ENCODE data around the gene ZNF516.

ZNF516 gene

DNA sequence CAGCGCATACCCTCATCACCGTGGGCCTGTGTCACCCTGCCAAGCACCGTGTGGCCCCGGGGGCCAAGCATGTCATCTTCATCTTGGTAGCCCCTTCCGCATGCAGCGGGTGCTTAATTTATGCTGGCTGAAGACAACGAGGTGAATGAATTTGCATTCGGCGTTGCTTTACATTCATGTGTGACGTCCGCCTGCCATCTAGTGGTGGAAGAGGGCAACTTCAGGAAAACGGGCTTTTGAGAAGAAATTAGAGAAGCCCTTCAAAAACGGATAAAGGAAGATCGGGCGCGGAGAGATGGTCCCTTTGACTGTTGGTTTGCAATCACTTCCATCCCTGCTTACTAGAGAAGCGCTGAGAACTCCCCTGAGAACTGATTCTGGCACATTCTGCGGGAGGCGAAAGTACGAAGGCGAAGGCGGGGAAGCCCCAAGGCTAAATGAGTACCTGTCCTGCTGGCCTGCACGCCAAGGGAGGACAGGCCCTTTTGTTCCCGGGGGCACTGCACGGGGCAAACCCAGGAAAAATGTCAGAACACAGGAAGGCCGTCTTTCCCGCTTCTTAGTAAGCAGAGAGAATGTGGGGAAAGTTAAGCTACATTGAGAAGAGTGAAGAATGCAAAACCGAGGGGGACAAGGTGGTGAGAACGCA is 145.9 kb downstream of the ZNF516 start:
- no peaks in the 10 kb centered on the region for H3K4me1 ChIP-seq (ENCODE audit: insufficient read depth, low read length, severe bottlenecking)
- no peaks in the 10 kb centered on the region; the same call in 1 of the 2 replicates for H3K36me3 ChIP-seq (ENCODE audit: insufficient read depth, low read length)
- H3K9me3 ChIP-seq (ENCODE audit: low read length) = 0 out of 2 replicates have a peak, but pooled peaks cover 3% of the 10 kb centered on the region
- H3K9ac ChIP-seq (ENCODE audit: low read length) = no peak overlapping the region
- no peaks in the 10 kb centered on the region for H3K27me3 ChIP-seq (ENCODE audit: insufficient read depth, low read length)
- no peaks in the 10 kb centered on the region for H3F3A ChIP-seq (ENCODE audit: insufficient read depth, low read length)
- no peak overlapping the region for H3K4me3 ChIP-seq (ENCODE audit: low read depth, low read length, poor library complexity, severe bottlenecking)
- no peak overlapping the region for H2AFZ ChIP-seq (ENCODE audit: low read length)
- no peaks in the 10 kb centered on the region for H3K9me2 ChIP-seq (ENCODE audit: low read depth, low read length)
- TF ChIP-seq EZH2 (IDR thresholded peaks at IDR 0.05; ENCODE audit: borderline replicate concordance, low read length) = no peak
- TF ChIP-seq, protein P1, sequence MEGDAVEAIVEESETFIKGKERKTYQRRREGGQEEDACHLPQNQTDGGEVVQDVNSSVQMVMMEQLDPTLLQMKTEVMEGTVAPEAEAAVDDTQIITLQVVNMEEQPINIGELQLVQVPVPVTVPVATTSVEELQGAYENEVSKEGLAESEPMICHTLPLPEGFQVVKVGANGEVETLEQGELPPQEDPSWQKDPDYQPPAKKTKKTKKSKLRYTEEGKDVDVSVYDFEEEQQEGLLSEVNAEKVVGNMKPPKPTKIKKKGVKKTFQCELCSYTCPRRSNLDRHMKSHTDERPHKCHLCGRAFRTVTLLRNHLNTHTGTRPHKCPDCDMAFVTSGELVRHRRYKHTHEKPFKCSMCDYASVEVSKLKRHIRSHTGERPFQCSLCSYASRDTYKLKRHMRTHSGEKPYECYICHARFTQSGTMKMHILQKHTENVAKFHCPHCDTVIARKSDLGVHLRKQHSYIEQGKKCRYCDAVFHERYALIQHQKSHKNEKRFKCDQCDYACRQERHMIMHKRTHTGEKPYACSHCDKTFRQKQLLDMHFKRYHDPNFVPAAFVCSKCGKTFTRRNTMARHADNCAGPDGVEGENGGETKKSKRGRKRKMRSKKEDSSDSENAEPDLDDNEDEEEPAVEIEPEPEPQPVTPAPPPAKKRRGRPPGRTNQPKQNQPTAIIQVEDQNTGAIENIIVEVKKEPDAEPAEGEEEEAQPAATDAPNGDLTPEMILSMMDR (IDR thresholded peaks at IDR 0.05; ENCODE audit: low read length) = peak; percentile 86
- H3K79me2 ChIP-seq (ENCODE audit: insufficient read depth, low read length) = no peaks in the 10 kb centered on the region
- no peak overlapping the region for H3K27ac ChIP-seq (ENCODE audit: low read depth, low read length, poor library complexity, severe bottlenecking)
- no peak overlapping the region for H3K4me2 ChIP-seq (ENCODE audit: low read length)
- no peaks in the 10 kb centered on the region for H4K20me1 ChIP-seq (ENCODE audit: insufficient read depth, low read length)

DNA sequence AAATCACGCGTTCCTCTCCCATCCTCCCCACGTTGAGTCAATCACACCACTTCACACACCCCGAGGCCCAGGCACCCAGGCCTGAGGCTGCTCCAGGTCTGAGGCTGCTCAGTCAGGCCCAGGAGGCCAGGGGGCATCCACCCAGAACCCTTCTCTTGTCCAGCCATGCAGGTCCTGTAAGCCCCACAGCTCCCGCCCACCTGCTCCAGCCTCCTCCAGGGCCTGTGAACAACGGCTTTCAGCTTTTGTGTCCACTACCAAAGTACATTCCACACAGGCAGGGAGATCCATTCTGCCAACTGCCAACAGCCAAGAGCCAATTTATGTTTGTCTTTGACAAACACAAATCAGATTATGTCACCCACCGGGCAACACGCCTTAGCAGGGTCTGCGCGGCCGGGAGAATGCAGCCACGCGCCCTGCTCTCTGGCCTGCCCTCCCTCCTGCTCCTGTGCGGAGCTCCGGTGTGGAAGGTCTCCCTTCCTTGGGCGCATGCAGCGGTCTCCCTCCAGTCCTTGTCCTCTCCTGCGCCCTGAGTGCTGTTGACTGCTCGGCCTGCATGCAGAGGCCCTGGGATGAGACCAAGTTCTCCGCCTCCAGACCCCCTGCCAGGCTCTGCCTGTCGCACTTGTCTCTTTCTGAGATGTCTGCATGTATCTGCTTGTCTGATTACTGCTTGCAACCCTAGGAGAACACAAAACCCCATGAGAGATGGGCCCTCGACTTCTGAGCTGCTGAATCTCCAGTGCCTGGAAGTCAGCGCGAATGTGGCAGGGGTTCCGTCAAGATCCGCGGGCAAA is 146.6 kb downstream of the ZNF516 start:
- Histone ChIP-seq H3K9me3 (ENCODE audit: low read length) (no peaks in the 10 kb centered on the region), H3K4me1 (ENCODE audit: insufficient read depth, low read length, severe bottlenecking) (no peaks in the 10 kb centered on the region), H3K27ac (ENCODE audit: low read depth, low read length, poor library complexity, severe bottlenecking) (no peak overlapping the region), H3K4me2 (ENCODE audit: low read length) (no peak overlapping the region), H4K20me1 (ENCODE audit: insufficient read depth, low read length) (no peaks in the 10 kb centered on the region), H2AFZ (ENCODE audit: low read length) (no peak overlapping the region), H3K79me2 (ENCODE audit: insufficient read depth, low read length) (no peaks in the 10 kb centered on the region), H3F3A (ENCODE audit: insufficient read depth, low read length) (no peaks in the 10 kb centered on the region), H3K9me2 (ENCODE audit: low read depth, low read length) (no peaks in the 10 kb centered on the region), H3K36me3 (ENCODE audit: insufficient read depth, low read length) (no peaks in the 10 kb centered on the region; the same call in 1 of the 2 replicates), H3K27me3 (ENCODE audit: insufficient read depth, low read length) (no peaks in the 10 kb centered on the region), H3K9ac (ENCODE audit: low read length) (no peak overlapping the region), H3K4me3 (ENCODE audit: low read depth, low read length, poor library complexity, severe bottlenecking) (no peak overlapping the region)
- no peak for TF ChIP-seq EZH2 (IDR thresholded peaks at IDR 0.05; ENCODE audit: borderline replicate concordance, low read length)
- TF ChIP-seq, protein P1 (IDR thresholded peaks at IDR 0.05; ENCODE audit: low read length) = no peak

DNA sequence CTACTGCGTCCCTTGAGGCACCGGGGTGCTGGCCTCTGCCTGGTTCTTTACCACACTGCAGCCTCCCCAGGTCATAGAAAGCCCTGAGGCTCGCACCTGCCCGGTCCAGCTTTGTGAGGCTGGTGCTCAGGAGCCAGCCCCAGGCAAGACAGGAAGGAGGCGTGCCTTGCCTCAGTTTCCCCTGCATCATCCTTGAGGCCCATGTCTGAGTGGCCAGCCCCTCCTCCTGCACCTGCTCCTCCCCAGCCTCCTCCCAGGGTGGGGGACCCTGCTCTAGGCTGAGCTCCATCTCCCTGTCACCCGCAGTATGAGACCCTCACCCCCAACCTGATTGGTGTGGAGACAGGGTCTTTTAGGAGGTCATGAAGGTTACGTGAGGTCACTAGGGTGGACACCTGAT is 147.7 kb downstream of the ZNF516 start:
- TF ChIP-seq, protein P1 (IDR thresholded peaks at IDR 0.05; ENCODE audit: low read length) = no peak
- no peak for TF ChIP-seq EZH2 (IDR thresholded peaks at IDR 0.05; ENCODE audit: borderline replicate concordance, low read length)
- H3K27me3 ChIP-seq (ENCODE audit: insufficient read depth, low read length) = no peaks in the 10 kb centered on the region
- H4K20me1 ChIP-seq (ENCODE audit: insufficient read depth, low read length) = no peaks in the 10 kb centered on the region
- no peak overlapping the region for H2AFZ ChIP-seq (ENCODE audit: low read length)
- H3K79me2 ChIP-seq (ENCODE audit: insufficient read depth, low read length) = no peaks in the 10 kb centered on the region
- H3K27ac ChIP-seq (ENCODE audit: low read depth, low read length, poor library complexity, severe bottlenecking) = no peak overlapping the region
- no peaks in the 10 kb centered on the region for H3K9me3 ChIP-seq (ENCODE audit: low read length)
- H3F3A ChIP-seq (ENCODE audit: insufficient read depth, low read length) = no peaks in the 10 kb centered on the region
- H3K36me3 ChIP-seq (ENCODE audit: insufficient read depth, low read length) = no peaks in the 10 kb centered on the region
- no peaks in the 10 kb centered on the region for H3K4me1 ChIP-seq (ENCODE audit: insufficient read depth, low read length, severe bottlenecking)
- no peak overlapping the region for H3K9ac ChIP-seq (ENCODE audit: low read length)
- no peak overlapping the region for H3K4me3 ChIP-seq (ENCODE audit: low read depth, low read length, poor library complexity, severe bottlenecking)
- H3K9me2 ChIP-seq (ENCODE audit: low read depth, low read length) = no peaks in the 10 kb centered on the region
- no peak overlapping the region for H3K4me2 ChIP-seq (ENCODE audit: low read length)

All from OCI-LY1 (cell line).